NCI-H2081 (cell line): ENCODE results near the gene KMT2C.

Experiments
- DNase-seq, 2 experiments: peaks; one replicate each; lab custom pipeline; 2025; lab: John Stamatoyannopoulos, UW

KMT2C gene

GRCh38 chr7:152140067-152140466, 295.7 kb downstream of the KMT2C start:
- DNase-seq: no peak

- DNase-seq: no peak
Observed at GRCh38 chr7:152137476-152138025, 298.3 kb downstream of the KMT2C start.

GRCh38 chr7:152136686-152137085, 299.1 kb downstream of the KMT2C start:
- no peak for DNase-seq

GRCh38 chr7:152133804-152134203, 302.0 kb downstream of the KMT2C start:
- DNase-seq: no peak

DNA sequence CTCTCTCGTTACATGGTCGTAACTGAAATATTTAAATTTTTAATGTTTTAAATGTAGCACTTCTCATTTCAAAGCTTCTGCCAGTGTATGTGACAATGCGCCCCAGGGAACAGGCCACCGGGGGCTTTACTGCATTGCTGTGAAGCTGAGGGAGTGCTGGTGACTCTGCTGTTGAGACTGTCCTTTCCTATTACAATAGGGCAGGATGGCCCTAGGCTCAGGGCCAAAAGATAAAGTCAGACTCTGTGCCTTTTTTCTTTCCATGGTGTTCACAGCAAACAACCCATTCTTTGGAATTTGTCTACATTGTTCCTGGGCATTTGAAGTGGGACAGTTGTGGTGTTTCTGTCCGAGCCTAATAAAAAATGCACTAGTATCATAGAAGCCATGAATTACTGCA, 303.0 kb downstream of the KMT2C start:
- DNase-seq: no peak

GRCh38 chr7:152131981-152132494, 303.8 kb downstream of the KMT2C start:
- DNase-seq: no peak

GRCh38 chr7:152130658-152131590, 304.9 kb downstream of the KMT2C start:
- no peak for DNase-seq

- no peak for DNase-seq
Observed at GRCh38 chr7:152129682-152130081, 306.1 kb downstream of the KMT2C start.

DNA sequence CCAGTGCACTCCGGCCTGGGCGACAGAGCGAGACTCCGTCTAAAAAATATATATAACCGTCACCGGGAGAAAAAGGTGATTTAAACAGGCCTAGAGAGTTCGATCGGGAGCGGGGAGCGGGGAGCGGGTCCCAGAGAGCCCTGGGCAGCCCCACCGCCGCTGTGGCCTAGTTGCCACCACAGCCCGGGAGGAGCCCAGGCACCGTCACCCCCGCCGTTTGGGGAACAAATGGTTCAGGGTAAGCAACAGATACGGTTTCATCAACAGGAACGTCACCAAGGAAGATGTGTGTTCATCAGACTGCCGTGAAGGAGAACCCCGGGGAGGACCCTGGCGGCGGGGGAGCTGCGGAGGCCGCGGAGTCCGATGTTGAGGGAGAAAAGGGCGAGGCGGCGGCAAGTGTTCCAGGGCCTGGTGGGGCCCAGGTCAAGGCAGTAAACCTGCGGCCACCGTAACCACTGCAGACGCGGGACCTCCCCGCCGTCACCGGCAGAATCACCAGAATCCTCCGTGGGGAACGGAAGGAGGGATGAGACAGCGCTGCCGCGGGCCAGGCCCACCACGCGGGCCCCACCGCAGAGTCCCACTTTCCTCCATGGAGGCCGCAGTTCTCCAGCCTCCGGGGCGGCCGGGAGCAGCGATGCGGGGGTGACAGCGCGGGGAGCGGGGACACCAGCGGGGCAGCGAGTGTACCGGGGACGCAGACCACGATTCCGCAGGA, 306.9 kb downstream of the KMT2C start:
- no peak for DNase-seq

DNA sequence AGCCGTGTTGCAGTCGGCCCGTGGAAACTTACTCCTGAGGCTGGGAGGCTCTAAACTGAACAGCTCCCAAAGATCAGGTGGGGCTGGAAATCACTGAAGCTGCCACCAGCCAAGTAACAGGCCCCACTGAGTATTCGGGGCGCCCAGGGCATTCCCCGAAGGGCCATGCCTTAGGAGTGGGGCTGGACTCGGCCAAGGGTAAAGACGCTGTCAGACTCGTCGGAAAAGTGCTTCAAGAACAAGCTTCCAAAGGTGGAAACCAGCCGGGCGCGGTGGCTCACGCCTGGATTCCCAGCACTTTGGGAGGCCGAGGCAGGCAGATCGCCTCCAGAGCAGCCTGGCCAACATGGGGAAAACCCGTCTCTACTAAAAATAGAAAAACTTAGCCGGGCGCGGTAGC, 307.6 kb downstream of the KMT2C start:
- DNase-seq: no peak

GRCh38 chr7:152127229-152127628, 308.6 kb downstream of the KMT2C start:
- no peak for DNase-seq

DNA sequence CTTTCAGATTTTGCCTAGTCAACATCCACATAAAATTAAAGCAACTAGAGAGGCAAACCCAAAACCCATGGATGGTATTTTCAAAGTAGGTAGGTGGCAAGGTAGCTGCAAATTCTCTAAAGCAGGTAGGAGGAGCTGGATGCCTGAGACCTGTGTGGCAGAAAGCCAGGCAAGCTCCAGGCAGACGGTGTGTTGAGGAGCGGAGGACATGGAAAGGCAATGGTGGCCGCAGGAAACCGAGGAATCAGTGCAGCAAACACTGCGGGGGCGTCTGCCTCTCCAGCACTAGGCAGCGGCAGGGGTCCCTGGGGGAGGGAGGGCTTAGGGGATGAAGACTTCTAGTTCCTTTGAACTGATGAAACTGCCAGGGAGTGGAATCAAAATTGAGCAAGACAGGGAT, 309.1 kb downstream of the KMT2C start:
- DNase-seq: no peak

- no peak for DNase-seq
Observed at GRCh38 chr7:152122540-152122939, 313.3 kb downstream of the KMT2C start.

GRCh38 chr7:152121432-152121831, 314.4 kb downstream of the KMT2C start:
- no peak for DNase-seq

DNA sequence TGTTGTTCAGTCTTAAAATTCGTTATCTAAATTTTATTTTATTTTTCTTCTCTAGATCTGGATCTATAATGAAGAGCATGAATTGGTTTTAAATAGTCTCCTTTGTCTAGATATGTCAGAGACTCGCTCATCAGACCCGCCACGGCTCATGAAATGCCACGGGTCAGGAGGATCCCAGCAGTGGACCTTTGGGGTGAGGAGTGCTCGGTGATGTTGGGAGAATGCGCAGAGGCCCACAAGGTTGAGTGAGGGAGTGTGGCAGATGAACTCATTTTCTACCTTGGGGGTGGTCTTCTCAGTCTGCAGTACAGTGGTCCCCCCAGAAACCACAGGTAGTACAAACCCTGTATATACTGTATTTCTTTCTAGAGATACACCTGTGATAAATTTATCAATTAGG, 315.0 kb downstream of the KMT2C start:
- DNase-seq: no peak

GRCh38 chr7:152120210-152120609, 315.6 kb downstream of the KMT2C start:
- no peak for DNase-seq

GRCh38 chr7:152117356-152117755, 318.4 kb downstream of the KMT2C start:
- DNase-seq: no peak

DNA sequence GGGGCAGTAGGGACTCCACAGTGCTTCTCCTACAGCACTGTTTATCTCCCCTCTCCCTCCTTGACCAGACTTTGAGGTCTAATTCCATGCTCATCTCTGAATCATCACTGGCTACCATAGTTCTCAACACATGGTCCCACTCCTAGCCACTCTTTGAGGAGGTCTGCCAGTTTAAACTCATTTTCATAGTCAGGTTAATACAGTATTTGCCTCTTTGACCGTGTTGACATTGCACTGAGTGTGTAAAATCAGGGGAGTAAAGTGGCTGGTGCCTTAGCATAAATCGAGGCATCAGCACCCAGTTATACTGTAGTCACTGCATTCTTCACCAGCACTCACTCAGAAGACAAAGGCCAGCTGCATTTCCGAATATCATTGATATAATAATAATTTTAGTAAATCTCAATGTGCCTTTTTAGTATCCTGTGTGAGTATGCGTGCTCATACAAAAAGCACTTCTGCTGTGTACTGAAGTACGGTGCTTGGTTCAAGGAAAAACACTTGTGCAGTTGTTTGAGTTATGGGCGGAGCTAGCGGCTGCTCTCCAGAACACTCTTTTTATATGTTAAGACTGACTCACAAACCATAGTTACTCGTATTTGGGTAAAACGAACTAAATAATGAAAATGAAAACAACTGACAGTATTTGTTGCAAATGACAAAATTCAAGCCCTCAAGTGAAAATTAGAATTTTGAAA, 320.6 kb downstream of the KMT2C start:
- no peak for DNase-seq

DNA sequence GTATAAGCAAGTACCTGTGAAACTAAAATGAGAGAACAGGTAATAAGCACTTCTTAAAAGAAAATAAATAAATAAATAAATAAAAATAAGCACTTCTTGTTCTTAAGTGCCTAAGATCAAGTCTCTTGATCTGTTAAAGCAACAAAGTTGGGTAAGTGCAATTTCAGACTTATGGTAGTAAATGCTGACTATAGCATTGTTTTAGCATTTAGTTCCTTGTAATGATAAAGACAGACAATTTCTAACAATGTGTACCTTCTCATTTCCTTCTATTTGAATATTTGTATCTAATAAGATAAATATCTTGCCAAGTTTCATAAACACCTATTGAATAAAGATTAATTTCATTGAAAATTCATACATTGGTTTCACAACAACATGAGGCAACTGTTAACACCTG, 323.0 kb downstream of the KMT2C start:
- DNase-seq: no peak

DNA sequence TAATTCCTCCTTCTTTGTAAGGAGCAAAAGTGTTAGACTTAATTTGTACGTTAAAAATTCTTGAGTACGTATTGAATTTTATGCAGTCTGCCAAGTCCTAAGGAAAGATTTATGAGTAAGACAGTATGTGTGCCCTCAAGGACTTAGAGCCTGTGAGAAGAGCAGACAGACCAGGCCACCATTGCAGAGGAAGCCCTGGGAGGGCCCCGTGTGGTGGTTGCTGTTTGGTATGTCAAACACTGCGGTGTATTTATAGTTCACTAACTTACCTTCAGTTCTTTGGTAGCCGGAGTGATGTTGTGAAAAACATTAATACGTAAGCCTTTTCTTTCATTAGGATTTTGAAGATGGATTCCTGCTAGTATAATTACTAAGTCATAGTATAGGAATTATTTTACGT, 327.4 kb downstream of the KMT2C start:
- no peak for DNase-seq

- DNase-seq: no peak
Observed at GRCh38 chr7:152107945-152108344, 327.9 kb downstream of the KMT2C start.

GRCh38 chr7:152106990-152107389, 328.8 kb downstream of the KMT2C start:
- no peak for DNase-seq
